DOHH2 (cell line): ENCODE data around the gene SMARCC2.
A peak's percentile ranks its signal among the peaks of the same experiment; 100 is the strongest.

Experiments
- H3F3A ChIP-seq: fragments of 200-600 bp; sonication (generic), shearing (Covaris generic); 2 replicates; pipeline ENCODE4 v1.6.0; 2016; ENCODE audit warnings: antibody characterized with exemption, mild to moderate bottlenecking; ENCODE audit not compliant: control insufficient read depth, insufficient read depth
- H3K27ac ChIP-seq: fragments of 200-600 bp; sonication (generic); 2 replicates; pipeline ENCODE4 v1.5.1; 2014; ENCODE audit warnings: low read depth, mild to moderate bottlenecking, low read length, moderate library complexity
- H3K27me3 ChIP-seq: fragments of 200-600 bp; sonication (generic); 2 replicates; pipeline ENCODE4 v1.6.1; 2014; ENCODE audit warnings: mild to moderate bottlenecking, low read length, mixed read lengths; ENCODE audit not compliant: control insufficient read depth
- H3K36me3 ChIP-seq: fragments of 200-600 bp; sonication (generic); 2 replicates; pipeline ENCODE4 v1.6.1; 2014; ENCODE audit warnings: mild to moderate bottlenecking, low read length, moderate library complexity, mixed read lengths; ENCODE audit not compliant: control insufficient read depth
- H3K4me1 ChIP-seq: fragments of 200-600 bp; sonication (generic); 2 replicates; pipeline ENCODE4 v1.6.1; 2014; ENCODE audit warnings: mild to moderate bottlenecking, low read length, mixed read lengths; ENCODE audit not compliant: control insufficient read depth
- H3K4me2 ChIP-seq: fragments of 200-600 bp; sonication (generic); 2 replicates; pipeline ENCODE4 v1.6.0; 2014; ENCODE audit warnings: mild to moderate bottlenecking, low read length, moderate library complexity
- H3K4me3 ChIP-seq: fragments of 200-600 bp; sonication (generic); 2 replicates; pipeline ENCODE4 v1.5.1; 2014; ENCODE audit warnings: mild to moderate bottlenecking, low read length, mixed read lengths
- H3K79me2 ChIP-seq: fragments of 200-600 bp; sonication (generic); 2 replicates; pipeline ENCODE4 v1.6.1; 2014; ENCODE audit warnings: mild to moderate bottlenecking, low read length, mixed read lengths; ENCODE audit not compliant: control insufficient read depth
- H3K9me2 ChIP-seq: fragments of 200-600 bp; sonication (generic); replicated peaks from 2 replicates; pipeline ENCODE4 v1.6.1; 2014; ENCODE audit warnings: mild to moderate bottlenecking, low read length, mixed read lengths; ENCODE audit not compliant: control insufficient read depth
- H3K9me3 ChIP-seq: fragments of 200-600 bp; sonication (generic); 2 replicates; pipeline ENCODE4 v1.6.1; 2014; ENCODE audit warnings: antibody characterized with exemption, low read length, mixed read lengths; ENCODE audit not compliant: control insufficient read depth, insufficient read depth
- H4K20me1 ChIP-seq: fragments of 200-600 bp; sonication (generic); 2 replicates; pipeline ENCODE4 v1.6.0; 2014; ENCODE audit warnings: low read depth, mild to moderate bottlenecking, antibody characterized with exemption, low read length, moderate library complexity; ENCODE audit not compliant: control insufficient read depth, insufficient read depth
- EZH2phosphoT487 ChIP-seq: fragments of 200-600 bp; sonication (generic); IDR thresholded peaks from 2 replicates; pipeline ENCODE4 v1.6.1; 2017; ENCODE audit warnings: borderline replicate concordance, mild to moderate bottlenecking, antibody characterized with exemption, low read length, moderate library complexity, mixed read lengths
- TF ChIP-seq, protein P1 (sequence below): fragments of 200-600 bp; sonication (generic); IDR thresholded peaks from one replicate; pipeline ENCODE4 v1.5.1; 2014; ENCODE audit warnings: antibody characterized with exemption, mild to moderate bottlenecking, low read depth, low read length; ENCODE audit not compliant: poor library complexity, severe bottlenecking

The SMARCC2 gene

DNA sequence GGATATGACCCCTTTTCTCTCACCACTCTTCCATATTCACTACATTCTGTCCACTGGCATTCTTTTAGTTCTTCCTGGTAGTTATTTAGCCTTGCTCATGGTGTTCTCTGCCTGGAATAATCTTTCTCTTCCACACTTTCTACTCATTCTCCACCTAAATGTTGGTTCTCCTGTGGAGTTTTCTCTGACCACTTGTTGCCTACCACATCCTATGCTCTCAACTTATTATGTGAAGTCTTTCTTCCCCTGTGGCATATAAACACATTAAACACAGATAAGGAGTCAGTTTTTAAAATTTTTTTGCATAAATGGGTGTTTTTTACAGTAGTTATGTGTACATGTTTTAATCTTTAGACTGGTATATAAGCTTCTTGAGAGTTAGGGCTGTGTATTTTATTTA is 3.3 kb upstream of the SMARCC2 start:
- Histone ChIP-seq H3K9me3 (no peaks in the 10 kb centered on the region), H3K4me1 (peaks cover 34% of the 10 kb centered on the region), H3K4me2 (no peak overlapping the region), H3K36me3 (peaks cover 13% of the 10 kb centered on the region), H3K79me2 (peaks cover 17% of the 10 kb centered on the region), H3K27me3 (no peaks in the 10 kb centered on the region), H4K20me1 (peaks cover 8% of the 10 kb centered on the region; the same call in 1 of the 2 replicates), H3K27ac (no peak overlapping the region), H3K4me3 (no peak overlapping the region), H3F3A (peaks cover 17% of the 10 kb centered on the region), H3K9me2 (no peaks in the 10 kb centered on the region)
- no peak for TF ChIP-seq EZH2phosphoT487
- TF ChIP-seq, protein P1, sequence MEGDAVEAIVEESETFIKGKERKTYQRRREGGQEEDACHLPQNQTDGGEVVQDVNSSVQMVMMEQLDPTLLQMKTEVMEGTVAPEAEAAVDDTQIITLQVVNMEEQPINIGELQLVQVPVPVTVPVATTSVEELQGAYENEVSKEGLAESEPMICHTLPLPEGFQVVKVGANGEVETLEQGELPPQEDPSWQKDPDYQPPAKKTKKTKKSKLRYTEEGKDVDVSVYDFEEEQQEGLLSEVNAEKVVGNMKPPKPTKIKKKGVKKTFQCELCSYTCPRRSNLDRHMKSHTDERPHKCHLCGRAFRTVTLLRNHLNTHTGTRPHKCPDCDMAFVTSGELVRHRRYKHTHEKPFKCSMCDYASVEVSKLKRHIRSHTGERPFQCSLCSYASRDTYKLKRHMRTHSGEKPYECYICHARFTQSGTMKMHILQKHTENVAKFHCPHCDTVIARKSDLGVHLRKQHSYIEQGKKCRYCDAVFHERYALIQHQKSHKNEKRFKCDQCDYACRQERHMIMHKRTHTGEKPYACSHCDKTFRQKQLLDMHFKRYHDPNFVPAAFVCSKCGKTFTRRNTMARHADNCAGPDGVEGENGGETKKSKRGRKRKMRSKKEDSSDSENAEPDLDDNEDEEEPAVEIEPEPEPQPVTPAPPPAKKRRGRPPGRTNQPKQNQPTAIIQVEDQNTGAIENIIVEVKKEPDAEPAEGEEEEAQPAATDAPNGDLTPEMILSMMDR: no peak

DNA sequence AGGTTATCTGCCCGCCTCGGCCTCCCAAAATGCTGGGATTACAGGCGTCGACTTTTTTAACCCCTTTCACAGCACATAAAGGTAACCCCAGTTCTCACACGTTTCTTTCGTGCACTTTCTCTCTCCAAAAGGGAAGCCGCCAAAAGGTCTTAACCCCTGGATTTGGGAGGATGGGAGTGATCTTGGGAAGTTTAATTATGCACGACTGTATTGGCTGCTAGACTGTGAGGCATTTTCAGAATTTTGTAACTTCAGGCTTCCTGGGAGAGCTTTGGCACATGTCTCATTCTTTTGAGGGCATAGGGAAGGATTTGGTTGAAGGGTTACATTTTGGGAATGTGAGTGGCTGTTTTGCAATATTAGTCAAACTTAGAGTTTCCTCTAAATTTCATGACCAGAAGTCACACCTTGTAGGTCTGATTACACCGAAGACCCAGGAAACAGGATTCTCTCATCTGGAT is 1.4 kb upstream of the SMARCC2 start:
- peaks cover 35% of the 10 kb centered on the region for H3K79me2 ChIP-seq
- H3K36me3 ChIP-seq: peaks cover 31% of the 10 kb centered on the region
- H3F3A ChIP-seq: peaks cover 17% of the 10 kb centered on the region
- H3K9me2 ChIP-seq: no peaks in the 10 kb centered on the region
- TF ChIP-seq, protein P1: no peak
- no peak for TF ChIP-seq EZH2phosphoT487
- H3K27ac ChIP-seq: peak overlapping the region; percentile 77
- H3K4me3 ChIP-seq: peak overlapping the region; percentile 90
- peaks cover 42% of the 10 kb centered on the region for H3K4me1 ChIP-seq
- peaks cover 8% of the 10 kb centered on the region; the same call in 1 of the 2 replicates for H4K20me1 ChIP-seq
- H3K27me3 ChIP-seq: no peaks in the 10 kb centered on the region
- H3K9me3 ChIP-seq: no peaks in the 10 kb centered on the region
- peak overlapping the region; percentile 85 for H3K4me2 ChIP-seq

DNA sequence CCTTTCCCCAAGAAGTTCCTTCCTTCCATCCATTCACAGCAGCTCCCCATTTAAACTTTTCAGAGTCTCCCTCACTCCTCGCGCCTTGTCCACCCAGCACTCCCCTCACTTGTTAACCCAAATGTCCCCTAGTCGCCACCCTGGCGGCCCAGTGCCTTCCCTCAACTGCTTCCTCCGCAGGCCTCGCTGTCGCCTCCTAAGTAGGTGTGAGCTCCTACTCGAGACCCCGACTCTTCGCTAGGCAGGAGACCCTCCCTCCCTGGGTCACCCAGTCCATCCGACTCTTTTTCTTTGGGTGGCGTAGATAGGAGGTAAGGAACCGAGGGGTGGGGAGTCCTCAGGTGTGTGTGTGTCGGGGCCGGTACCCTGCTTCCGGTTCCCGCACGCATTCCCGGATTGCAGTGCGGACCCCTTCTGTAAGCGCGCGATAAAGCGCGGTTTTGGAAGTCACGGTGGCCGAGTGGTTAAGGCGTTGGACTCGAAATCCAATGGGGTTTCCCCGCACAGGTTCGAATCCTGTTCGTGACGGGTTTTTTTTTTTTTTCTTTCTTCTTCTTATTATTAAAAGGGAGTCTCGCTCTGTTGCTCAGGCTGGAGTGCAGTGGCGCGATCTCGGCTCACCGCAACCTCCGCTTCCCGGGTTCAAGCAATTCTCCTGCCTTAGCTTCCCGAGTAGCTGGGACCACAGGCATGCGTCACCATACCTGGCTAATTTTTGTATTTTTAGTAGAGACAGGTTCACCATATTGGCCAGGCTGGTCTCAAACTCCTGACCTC is 823 bp upstream of the SMARCC2 start:
- Histone ChIP-seq H3K4me2 (peak overlapping the region; percentile 85), H3K9me3 (no peaks in the 10 kb centered on the region), H4K20me1 (peaks cover 8% of the 10 kb centered on the region; the same call in 1 of the 2 replicates), H3K27ac (peak overlapping the region; percentile 77), H3K36me3 (peaks cover 37% of the 10 kb centered on the region), H3K27me3 (no peaks in the 10 kb centered on the region), H3K9me2 (no peaks in the 10 kb centered on the region), H3K79me2 (peaks cover 37% of the 10 kb centered on the region), H3K4me1 (peaks cover 42% of the 10 kb centered on the region), H3F3A (peaks cover 17% of the 10 kb centered on the region), H3K4me3 (peak overlapping the region; percentile 90)
- TF ChIP-seq, protein P1: peak; percentile 26
- no peak for TF ChIP-seq EZH2phosphoT487
